ENCODE measurements around the gene ANTKMT.
A peak's percentile ranks its signal among the peaks of the same experiment; 100 is the strongest.

Gene ANTKMT

DNA sequence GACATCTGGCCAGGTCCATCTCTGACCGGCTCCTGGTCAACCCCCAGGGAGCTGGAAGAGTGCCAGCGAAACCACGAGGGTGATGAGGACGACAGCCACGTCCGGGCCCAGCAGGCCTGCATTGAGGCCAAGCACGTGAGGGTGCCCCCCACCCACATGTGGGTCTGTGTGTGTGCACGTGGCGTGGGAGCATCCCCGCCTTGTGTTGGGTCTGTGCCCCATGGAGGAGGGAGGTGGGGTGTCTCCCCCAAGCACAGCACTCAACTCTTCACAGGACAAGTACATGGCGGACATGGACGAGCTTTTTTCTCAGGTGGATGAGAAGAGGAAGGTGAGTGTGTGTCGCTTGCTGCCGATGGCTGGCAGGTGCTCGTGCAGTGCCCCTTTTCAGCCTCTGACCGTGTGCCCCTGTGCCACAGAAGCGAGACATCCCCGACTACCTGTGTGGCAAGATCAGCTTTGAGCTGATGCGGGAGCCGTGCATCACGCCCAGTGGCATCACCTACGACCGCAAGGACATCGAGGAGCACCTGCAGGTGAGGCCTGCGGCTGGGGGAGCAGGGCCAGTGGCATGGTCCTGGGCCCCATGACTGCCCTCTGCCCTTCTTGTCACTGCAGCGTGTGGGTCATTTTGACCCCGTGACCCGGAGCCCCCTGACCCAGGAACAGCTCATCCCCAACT lies 39.1 kb upstream of the ANTKMT start:
- Histone ChIP-seq H3K36me3 (peaks cover 39% of the 10 kb centered on the region), H3K4me3 (peak overlapping the region; percentile 96), H3K27me3 (no peaks in the 10 kb centered on the region), H3K4me1 (peaks cover 48% of the 10 kb centered on the region), H3K27ac (peak overlapping the region; percentile 90; the same call in 1 of the 2 replicates), H3K9me3 (no peaks in the 10 kb centered on the region), H4K20me1 (peaks cover 37% of the 10 kb centered on the region), H3K4me2 (peak overlapping the region; percentile 87), H3K9ac (peak overlapping the region; percentile 95)
- no peak for TF ChIP-seq Cebpa-rat (IDR thresholded peaks at IDR 0.05)

- Histone ChIP-seq H3K4me2 (peak overlapping the region; percentile 87), H3K27ac (no peak overlapping the region), H3K4me3 (peak overlapping the region; percentile 80), H3K9ac (peak overlapping the region; percentile 95; the same call in 1 of the 2 replicates), H3K36me3 (peaks cover 47% of the 10 kb centered on the region), H4K20me1 (peaks cover 37% of the 10 kb centered on the region), H3K9me3 (no peaks in the 10 kb centered on the region), H3K27me3 (no peaks in the 10 kb centered on the region), H3K4me1 (peaks cover 48% of the 10 kb centered on the region)
- no peak for TF ChIP-seq Cebpa-rat (IDR thresholded peaks at IDR 0.05)
These were observed 38.2 kb upstream of the ANTKMT start for GRCh38 chr16:682493-683395.

- H3K9me3 ChIP-seq = no peaks in the 10 kb centered on the region
- no peaks in the 10 kb centered on the region for H3K27me3 ChIP-seq
- TF ChIP-seq Cebpa-rat (IDR thresholded peaks at IDR 0.05) = no peak
- H3K9ac ChIP-seq = peak overlapping the region; percentile 88
- H4K20me1 ChIP-seq = peaks cover 37% of the 10 kb centered on the region
- peaks cover 52% of the 10 kb centered on the region for H3K36me3 ChIP-seq
- H3K4me3 ChIP-seq = peak overlapping the region; percentile 80
- H3K4me1 ChIP-seq = peaks cover 52% of the 10 kb centered on the region
- peak overlapping the region; percentile 86 for H3K27ac ChIP-seq
- peak overlapping the region; percentile 87 for H3K4me2 ChIP-seq
These were observed 37.4 kb upstream of the ANTKMT start for GRCh38 chr16:683396-684070.

GRCh38 chr16:684071-684794 lies 36.7 kb upstream of the ANTKMT start, which contains the start of gene JMJD8:
Gene JMJD8 (minus strand): TSS chr16:684334. CDS start chr16:684319, 15 bp downstream.
- peak within 1 kb of the TSS; percentile 80 for H3K4me3 ChIP-seq
- H3K9me3 ChIP-seq = no peaks in the 10 kb centered on the region
- no peaks in the 10 kb centered on the region for H3K27me3 ChIP-seq
- peak within 1 kb of the TSS; percentile 86 for H3K27ac ChIP-seq
- H4K20me1 ChIP-seq = peaks cover 37% of the 10 kb centered on the region
- peaks cover 52% of the 10 kb centered on the region for H3K4me1 ChIP-seq
- H3K4me2 ChIP-seq = peak within 1 kb of the TSS; percentile 87
- peaks cover 52% of the 10 kb centered on the region for H3K36me3 ChIP-seq
- H3K9ac ChIP-seq = peak within 1 kb of the TSS; percentile 88
- TF ChIP-seq Cebpa-rat (IDR thresholded peaks at IDR 0.05) = no peak

DNA sequence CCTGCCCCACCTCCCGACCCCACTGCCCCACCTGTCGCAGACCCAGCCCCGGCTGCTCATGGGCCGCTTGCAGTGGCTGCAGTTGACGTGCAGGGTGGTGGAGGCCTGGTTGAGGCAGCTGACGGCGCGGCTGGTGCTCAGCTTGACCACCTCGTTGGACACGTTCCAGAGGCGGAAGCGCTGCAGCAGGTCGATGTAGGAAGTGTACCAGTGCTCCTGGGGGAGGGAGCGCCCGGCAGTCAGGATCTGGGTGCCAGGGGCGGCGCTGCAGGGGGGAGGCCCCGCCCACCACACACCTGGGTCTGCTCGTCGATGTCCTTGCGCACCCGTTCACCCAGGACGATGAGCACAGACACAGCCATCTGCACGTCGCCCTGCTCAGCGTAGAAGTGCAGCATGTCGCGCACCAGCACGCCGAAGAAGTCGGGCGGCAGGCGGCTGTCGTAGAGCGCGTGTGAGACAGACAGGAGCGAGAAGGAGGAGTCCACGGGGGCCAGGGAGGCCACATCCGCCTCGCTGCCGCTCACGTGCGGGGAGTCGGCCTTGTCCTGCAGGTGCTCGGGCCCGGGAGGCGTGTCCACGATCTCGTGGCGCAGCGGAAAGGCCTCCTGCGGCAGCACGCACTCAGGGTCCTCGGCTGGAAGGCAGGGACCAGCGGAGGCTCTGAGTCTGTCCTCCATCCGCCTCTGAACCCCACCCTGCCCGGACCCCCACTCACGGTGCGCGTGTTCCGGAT lies 35.8 kb upstream of the ANTKMT start:
- Histone ChIP-seq H3K9ac (no peak overlapping the region), H3K27me3 (no peaks in the 10 kb centered on the region), H3K4me2 (peak overlapping the region; percentile 87), H3K27ac (no peak overlapping the region), H3K36me3 (peaks cover 52% of the 10 kb centered on the region), H3K4me1 (peaks cover 55% of the 10 kb centered on the region), H4K20me1 (peaks cover 37% of the 10 kb centered on the region), H3K9me3 (no peaks in the 10 kb centered on the region), H3K4me3 (peak overlapping the region; percentile 80; the same call in 1 of the 2 replicates)
- TF ChIP-seq Cebpa-rat (IDR thresholded peaks at IDR 0.05) = no peak

GRCh38 chr16:685967-686366 lies 35.0 kb upstream of the ANTKMT start:
- no peak overlapping the region for H3K4me2 ChIP-seq
- peaks cover 52% of the 10 kb centered on the region for H3K36me3 ChIP-seq
- H3K27ac ChIP-seq = no peak overlapping the region
- peaks cover 1% of the 10 kb centered on the region for H3K27me3 ChIP-seq
- no peak for TF ChIP-seq Cebpa-rat (IDR thresholded peaks at IDR 0.05)
- peaks cover 29% of the 10 kb centered on the region for H4K20me1 ChIP-seq
- H3K9me3 ChIP-seq = no peaks in the 10 kb centered on the region
- H3K4me3 ChIP-seq = no peak overlapping the region
- H3K4me1 ChIP-seq = peaks cover 59% of the 10 kb centered on the region
- no peak overlapping the region for H3K9ac ChIP-seq

GRCh38 chr16:686459-687260 lies 34.3 kb upstream of the ANTKMT start:
- no peak for TF ChIP-seq Cebpa-rat (IDR thresholded peaks at IDR 0.05)
- H3K27me3 ChIP-seq = peaks cover 8% of the 10 kb centered on the region
- H3K9ac ChIP-seq = no peak overlapping the region
- no peak overlapping the region for H3K4me3 ChIP-seq
- H3K9me3 ChIP-seq = no peaks in the 10 kb centered on the region
- H3K4me2 ChIP-seq = no peak overlapping the region
- H3K27ac ChIP-seq = no peak overlapping the region
- peaks cover 53% of the 10 kb centered on the region for H3K4me1 ChIP-seq
- H3K36me3 ChIP-seq = peaks cover 47% of the 10 kb centered on the region
- peaks cover 22% of the 10 kb centered on the region for H4K20me1 ChIP-seq

DNA sequence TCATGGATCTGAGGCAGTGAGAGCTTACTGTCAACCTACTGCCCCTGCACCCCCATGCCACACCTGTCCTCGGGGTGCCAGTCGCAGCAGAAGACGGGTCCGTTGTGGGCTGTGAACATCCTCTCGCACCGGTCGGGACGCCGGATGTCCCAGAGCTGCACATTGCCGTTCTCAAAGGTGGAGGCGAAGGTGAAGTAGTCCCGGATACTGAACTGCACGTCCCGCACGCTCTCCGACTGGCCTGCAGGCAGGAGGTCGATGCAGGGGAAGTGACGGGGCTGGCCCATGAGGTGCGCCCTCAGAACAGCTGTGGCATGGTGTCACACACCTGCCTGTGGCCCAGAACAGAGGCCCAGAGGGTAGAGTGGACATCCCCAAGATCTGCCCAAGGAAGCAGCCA lies 33.4 kb upstream of the ANTKMT start:
- no peak for TF ChIP-seq Cebpa-rat (IDR thresholded peaks at IDR 0.05)
- Histone ChIP-seq H4K20me1 (peaks cover 14% of the 10 kb centered on the region), H3K4me3 (no peak overlapping the region), H3K9me3 (no peaks in the 10 kb centered on the region), H3K36me3 (peaks cover 39% of the 10 kb centered on the region), H3K4me1 (peaks cover 44% of the 10 kb centered on the region), H3K27me3 (peaks cover 16% of the 10 kb centered on the region), H3K4me2 (no peak overlapping the region), H3K9ac (no peak overlapping the region), H3K27ac (no peak overlapping the region)
